AG04450 (cell line): ENCODE measurements around the gene ZNF516. TPM values are rescaled to one million over a fixed set of nuclear protein-coding genes. Genes with fewer than 3 reads are reported as not detected.

Experiments
- CTCF ChIA-PET: fragments of 300-600, 350-600 bp; formaldehyde crosslinking; extraction: SDS; loops from one replicate; lab custom pipeline; 2022; ENCODE audit warnings: antibody characterized with exemption, inconsistent platforms; lab: Charles Lee
- POLR2A ChIA-PET: fragments of 350-600 bp; formaldehyde crosslinking; extraction: SDS; loops from one replicate; lab custom pipeline; 2021; ENCODE audit warnings: antibody characterized with exemption, inconsistent platforms; lab: Yijun Ruan, JAX
- DNase-seq: peaks from one replicate; pipeline ENCODE4 v3.0.0-alpha.2; 2011; ENCODE audit warnings: low read depth, low spot score
- H3K27ac ChIP-seq: one replicate; pipeline ENCODE4 v1.5.1; 2012; ENCODE audit warnings: low read depth, low read length, control low read depth
- H3K27me3 ChIP-seq: one replicate; pipeline ENCODE4 v1.6.0; 2012; ENCODE audit warnings: low read length; ENCODE audit not compliant: control insufficient read depth, insufficient read depth
- H3K4me3 ChIP-seq: 2 replicates; pipeline ENCODE4 v1.5.1; 2011; ENCODE audit warnings: mild to moderate bottlenecking, low read depth, low read length, control low read depth
- H3K9me3 ChIP-seq: 2 replicates; pipeline ENCODE4 v1.5.1; 2012; ENCODE audit warnings: low read length; ENCODE audit not compliant: control insufficient read depth, insufficient read depth
- CTCF ChIP-seq: IDR thresholded peaks from 2 replicates; pipeline ENCODE4 v1.5.1; 2011; ENCODE audit warnings: low read depth, low read length, control low read depth, inconsistent platforms
- polyA plus RNA-seq: library from polyadenylated mRNA; depleted of rRNA; stranded (reverse); fragments of >200 nt; gene quantifications from 2 replicates; pipeline ENCODE4 v1.2.3, GENCODE V29; 2011

The ZNF516 gene
- polyA plus RNA-seq, 1 experiment = 15.5 TPM

DNA sequence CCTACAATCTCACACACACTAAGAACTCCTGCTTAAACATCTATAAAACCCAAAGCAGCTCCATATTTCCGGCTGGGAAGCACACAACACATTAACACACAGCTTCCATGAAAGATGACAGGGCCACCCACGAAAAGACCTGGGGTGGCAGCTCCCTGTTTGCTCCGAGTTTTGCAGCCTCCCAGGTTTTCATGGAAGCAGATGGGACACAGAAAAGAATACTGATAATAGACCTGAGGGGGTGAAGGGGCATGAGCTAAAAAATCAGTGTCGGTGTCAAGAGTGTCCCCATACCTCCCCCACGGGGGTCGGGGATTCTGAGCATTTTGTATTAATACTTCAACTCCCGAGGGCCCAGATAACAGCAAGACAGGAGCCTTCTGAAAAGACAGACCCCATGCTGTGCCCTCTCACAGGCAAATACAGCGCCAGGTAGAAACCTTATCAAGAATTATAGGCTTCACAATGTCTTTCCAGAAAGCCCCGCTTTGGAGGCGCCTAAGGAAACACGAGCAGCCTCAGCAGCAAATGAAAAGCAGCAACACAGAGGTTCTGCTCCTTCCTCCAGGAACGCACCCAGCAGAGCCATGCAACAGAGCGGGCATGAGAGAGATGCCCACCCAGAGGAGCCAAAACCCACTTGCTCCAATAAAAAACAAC, 50.5 kb downstream of the ZNF516 start:
- TF ChIP-seq CTCF = no peak
- DNase-seq = no peak
- CTCF ChIA-PET = no interaction called here
- H3K27ac ChIP-seq = peak overlapping the region; percentile 0
- peaks cover 5% of the 10 kb centered on the region; the same call in 1 of the 2 replicates for H3K9me3 ChIP-seq
- H3K27me3 ChIP-seq = no peaks in the 10 kb centered on the region
- H3K4me3 ChIP-seq = no peak overlapping the region
- POLR2A ChIA-PET = interaction anchor here (1.0 kb wide), 1 partner anchor 48 kb away, joined by 3 read pairs; no protein-coding TSS in a partner anchor

DNA sequence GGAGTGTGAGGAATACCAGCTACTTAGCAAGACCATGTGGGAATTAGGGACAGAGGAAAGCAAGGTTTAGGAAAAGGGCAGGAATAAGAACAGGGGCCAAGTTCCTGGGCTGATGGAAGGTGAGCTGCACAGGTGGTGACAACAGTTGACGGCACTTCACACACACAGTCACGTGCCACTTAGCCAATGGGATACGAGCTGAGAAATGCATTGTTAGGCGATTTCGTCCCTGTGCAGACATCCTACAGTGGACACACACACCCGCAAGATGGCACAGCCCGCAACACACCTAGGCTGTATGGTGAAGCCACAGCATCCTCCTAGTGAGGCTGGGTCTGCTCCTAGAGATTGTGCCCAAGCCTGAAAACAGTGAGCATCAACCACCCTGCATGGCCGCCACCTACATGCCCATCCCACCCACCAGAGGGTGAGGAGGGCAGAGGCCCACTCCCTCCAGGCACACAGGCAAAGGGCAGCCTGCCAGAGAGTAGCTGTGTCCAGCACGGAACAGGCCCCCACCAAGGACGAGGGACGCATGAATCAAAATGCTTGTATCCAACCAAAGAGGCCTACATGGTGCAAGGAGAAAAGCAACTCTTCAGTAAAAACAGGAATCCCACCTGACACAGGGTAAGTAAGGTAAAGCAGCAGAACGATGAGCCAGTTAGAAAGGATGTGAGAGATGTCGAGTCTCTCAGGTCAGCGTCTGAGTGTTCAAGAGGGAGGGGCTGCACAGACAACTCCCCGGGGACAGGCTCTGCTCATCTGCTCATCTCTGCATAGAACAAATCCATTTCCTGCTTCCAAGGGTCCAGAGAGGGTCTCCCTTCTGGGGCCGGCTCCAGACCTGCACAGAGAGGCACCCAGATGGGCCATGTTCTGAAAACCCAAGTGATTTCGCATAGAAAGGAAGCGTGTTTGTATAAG, 51.3 kb downstream of the ZNF516 start:
- ChIA-PET CTCF (interaction anchor here (0.7 kb wide), 1 partner anchor 13 kb away, joined by 3 read pairs; no protein-coding TSS in a partner anchor), POLR2A (no interaction called here)
- Histone ChIP-seq H3K27me3 (no peaks in the 10 kb centered on the region), H3K4me3 (no peak overlapping the region), H3K9me3 (peaks cover 5% of the 10 kb centered on the region; the same call in 1 of the 2 replicates), H3K27ac (peak overlapping the region; percentile 0)
- no peak for TF ChIP-seq CTCF
- no peak for DNase-seq

DNA sequence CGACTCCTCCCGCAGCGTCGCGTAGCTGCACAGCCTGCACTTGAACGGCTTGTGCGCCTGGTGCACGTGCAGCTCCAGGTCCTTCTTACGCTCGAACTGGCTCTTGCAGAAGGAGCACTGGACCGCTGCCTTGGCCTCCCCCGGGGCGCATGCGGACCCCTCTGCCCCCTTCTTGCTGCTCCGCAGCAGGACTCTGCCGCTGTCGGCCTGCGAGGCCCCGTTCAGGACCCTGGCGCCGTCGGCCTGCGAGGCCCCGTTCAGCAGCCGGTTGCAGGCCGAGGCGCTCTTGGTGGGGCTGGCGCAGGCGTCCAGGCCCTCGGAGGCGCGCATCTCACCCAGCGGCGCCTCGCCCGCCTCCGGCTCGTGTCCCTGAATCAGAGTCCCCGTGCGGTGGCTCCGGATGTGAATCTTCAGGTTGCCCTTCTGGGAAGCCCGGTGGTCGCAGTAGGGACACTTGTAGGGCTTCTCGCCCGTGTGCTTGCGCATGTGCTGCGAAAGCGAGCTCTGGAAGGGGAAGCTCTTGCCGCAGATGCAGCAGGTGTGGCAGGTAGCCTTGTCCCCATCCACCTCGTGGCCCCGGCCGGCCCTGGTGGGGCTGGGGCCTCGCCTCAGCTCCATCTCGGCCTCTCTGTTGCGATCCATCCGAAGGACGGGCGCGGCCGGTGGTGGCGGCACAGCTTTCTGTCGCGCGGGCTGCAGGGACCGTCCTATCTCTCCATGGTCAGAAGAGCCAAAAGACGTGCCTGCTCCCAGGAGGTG, 52.5 kb downstream of the ZNF516 start:
- no peak for DNase-seq
- Histone ChIP-seq H3K9me3 (peaks cover 5% of the 10 kb centered on the region; the same call in 1 of the 2 replicates), H3K27ac (no peak overlapping the region), H3K4me3 (no peak overlapping the region), H3K27me3 (no peaks in the 10 kb centered on the region)
- CTCF ChIA-PET = interaction anchor here (0.7 kb wide), 1 partner anchor 14 kb away, joined by 3 read pairs; no protein-coding TSS in a partner anchor
- POLR2A ChIA-PET = no interaction called here
- TF ChIP-seq CTCF = no peak

DNA sequence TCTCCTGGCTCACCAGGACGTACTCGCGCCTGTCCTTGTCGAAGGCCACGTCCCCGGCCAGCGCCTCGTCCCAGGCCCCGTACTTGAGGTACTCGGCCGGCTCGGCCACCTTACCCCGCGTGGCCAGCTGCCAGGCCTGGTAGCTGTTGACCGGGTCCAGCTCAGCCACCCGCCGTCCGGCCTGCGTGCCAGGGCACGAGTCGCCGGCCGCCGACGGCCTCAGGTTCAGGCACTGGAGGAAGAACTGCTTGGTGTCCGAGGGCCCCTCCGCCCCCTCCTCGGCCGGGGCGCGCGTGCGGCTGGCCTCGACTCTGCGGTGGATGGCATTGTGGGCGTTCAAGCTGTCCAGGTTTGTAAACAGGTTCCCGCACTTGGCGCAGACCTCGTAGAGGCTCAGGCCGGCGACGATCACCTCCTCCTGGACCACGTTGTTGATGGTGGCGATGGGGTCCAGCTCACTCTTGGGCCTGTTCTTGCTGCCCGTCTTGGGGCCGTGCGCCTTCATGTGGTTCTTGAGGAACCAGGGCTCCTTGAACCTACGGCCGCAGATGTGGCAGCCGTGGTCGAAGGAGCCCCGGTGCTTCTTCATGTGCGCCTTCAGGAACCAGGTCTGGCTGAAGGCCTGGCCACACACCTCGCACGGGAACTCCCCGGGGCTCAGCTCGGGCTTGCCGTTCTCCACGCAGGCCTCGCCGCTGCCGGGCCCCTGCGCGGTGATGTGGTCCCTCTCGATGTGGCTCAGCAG, 53.2 kb downstream of the ZNF516 start:
- CTCF ChIA-PET = no interaction called here
- Histone ChIP-seq H3K27ac (no peak overlapping the region), H3K9me3 (peaks cover 5% of the 10 kb centered on the region; the same call in 1 of the 2 replicates), H3K4me3 (no peak overlapping the region), H3K27me3 (no peaks in the 10 kb centered on the region)
- POLR2A ChIA-PET = no interaction called here
- DNase-seq = no peak
- TF ChIP-seq CTCF = no peak
